Small intestine (tissue), 16 donors: ENCODE measurements around the gene DHCR7. TPM values are rescaled to one million over a fixed set of nuclear protein-coding genes. Genes with fewer than 3 reads are reported as not detected.

ENCODE experiments used
- DNase-seq, 2 donors: peaks; one replicate each; pipeline versions ENCODE4 v3.0.0 to v3.0.0-alpha.2; 2013
- FAIRE-seq: peaks from 2 replicates; lab custom pipeline; 2012; peaks lifted over from hg19 to GRCh38; lab: Jason Lieb, UNC
- H3K27ac ChIP-seq, 3 donors: one replicate each; pipeline ENCODE4 v1.5.1; 2013; ENCODE audit warnings: low read length in 2 of 3, mild to moderate bottlenecking in 2 of 3, control low read depth in 1 of 3, inconsistent platforms in 1 of 3, low read depth in 1 of 3, moderate library complexity in 1 of 3
- H3K27me3 ChIP-seq, 3 donors: one replicate each; pipeline ENCODE4 v1.6.1; 2013; ENCODE audit warnings: low read length in 3 of 3, inconsistent platforms in 1 of 3; ENCODE audit not compliant: control insufficient read depth in 3 of 3, insufficient read depth in 3 of 3
- H3K36me3 ChIP-seq, 3 donors: one replicate each; pipeline ENCODE4 v1.6.1; 2013; ENCODE audit warnings: low read length in 3 of 3, inconsistent platforms in 1 of 3, low read depth in 1 of 3, mild to moderate bottlenecking in 1 of 3, moderate library complexity in 1 of 3; ENCODE audit not compliant: control insufficient read depth in 3 of 3, insufficient read depth in 2 of 3
- H3K4me1 ChIP-seq, 3 donors: one replicate each; pipeline ENCODE4 v1.6.1; 2013; ENCODE audit warnings: low read length in 2 of 3, inconsistent platforms in 1 of 3, low read depth in 1 of 3, mild to moderate bottlenecking in 1 of 3, moderate library complexity in 1 of 3; ENCODE audit not compliant: control insufficient read depth in 3 of 3, insufficient read depth in 2 of 3
- H3K4me3 ChIP-seq, 3 donors: one replicate each; pipeline ENCODE4 v1.5.1; 2013; ENCODE audit warnings: low read length in 3 of 3, control low read depth in 1 of 3, inconsistent platforms in 1 of 3, low read depth in 1 of 3, mild to moderate bottlenecking in 1 of 3, moderate library complexity in 1 of 3
- H3K9me3 ChIP-seq, 2 donors: one replicate each; pipeline ENCODE4 v1.6.1; 2013; ENCODE audit warnings: low read depth in 1 of 2, low read length in 1 of 2; ENCODE audit not compliant: control insufficient read depth in 2 of 2, insufficient read depth in 1 of 2
- WGBS, 3 donors: extraction: QIAGEN DNeasy Blood & Tissue Kit; methylation state at CpG; one replicate each; pipeline ENCODE4 v1.1.7; 2013; 5-methylcytosine and 5-hydroxymethylcytosine counted together
- long read RNA-seq, 10 donors: transcript quantifications; one replicate each; lab custom pipeline, GENCODE V29; 2026
- polyA plus RNA-seq, 4 donors: library from polyadenylated mRNA; stranded (reverse) in 3 of 4; unstranded in 1 of 4; fragments of 200-250 nt in 3 of 4; fragments of 120-200 nt in 1 of 4; gene quantifications; one replicate each; pipeline versions ENCODE4 v1.2.1 to v1.2.3, GENCODE V29; 2013
- donor health status: healthy with polysubstance abuse.
- donor health status: control.
- donor health status: control.
- donor health status: Bipolar disorder and iron deficiency.
- donor health status: healthy.

Gene DHCR7, protein sequence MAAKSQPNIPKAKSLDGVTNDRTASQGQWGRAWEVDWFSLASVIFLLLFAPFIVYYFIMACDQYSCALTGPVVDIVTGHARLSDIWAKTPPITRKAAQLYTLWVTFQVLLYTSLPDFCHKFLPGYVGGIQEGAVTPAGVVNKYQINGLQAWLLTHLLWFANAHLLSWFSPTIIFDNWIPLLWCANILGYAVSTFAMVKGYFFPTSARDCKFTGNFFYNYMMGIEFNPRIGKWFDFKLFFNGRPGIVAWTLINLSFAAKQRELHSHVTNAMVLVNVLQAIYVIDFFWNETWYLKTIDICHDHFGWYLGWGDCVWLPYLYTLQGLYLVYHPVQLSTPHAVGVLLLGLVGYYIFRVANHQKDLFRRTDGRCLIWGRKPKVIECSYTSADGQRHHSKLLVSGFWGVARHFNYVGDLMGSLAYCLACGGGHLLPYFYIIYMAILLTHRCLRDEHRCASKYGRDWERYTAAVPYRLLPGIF
- 10 to 100 TPM; 11.6 to 50.5 (median 24.5) TPM for polyA plus RNA-seq
- long read RNA-seq, donor 1, transcript DHCR7-201 (9 exons, 2,666 nt), result major isoform, 9 of 17 reads
- long read RNA-seq, donor 1, partial matches to known transcripts, result 8 of 17 reads
- long read RNA-seq, donor 1, other reads (novel, unspliced or antisense), result 0 of 17 reads
- long read RNA-seq, donor 2, partial matches to known transcripts, result 0 of 4 reads
- long read RNA-seq, donor 2, other reads (novel, unspliced or antisense), result 0 of 4 reads
- long read RNA-seq, donor 3, transcript DHCR7-201 (9 exons, 2,666 nt), result major isoform, 6 of 8 reads
- long read RNA-seq, donor 3, partial matches to known transcripts, result 0 of 8 reads
- long read RNA-seq, donor 3, other reads (novel, unspliced or antisense), result 0 of 8 reads
- long read RNA-seq, donor 4, result 0 reads
- long read RNA-seq, donor 5, result 0 reads
- long read RNA-seq, donor 6, partial matches to known transcripts, result 0 of 4 reads
- long read RNA-seq, donor 6, other reads (novel, unspliced or antisense), result 0 of 4 reads
- long read RNA-seq, donor 7, result 0 reads
- long read RNA-seq, donor 8, result 0 reads
- long read RNA-seq, donor 9, partial matches to known transcripts, result 0 of 1 reads
- long read RNA-seq, donor 9, other reads (novel, unspliced or antisense), result 0 of 1 reads
- long read RNA-seq, donor 10, partial matches to known transcripts, result 0 of 4 reads
- long read RNA-seq, donor 10, other reads (novel, unspliced or antisense), result 0 of 4 reads

DNA sequence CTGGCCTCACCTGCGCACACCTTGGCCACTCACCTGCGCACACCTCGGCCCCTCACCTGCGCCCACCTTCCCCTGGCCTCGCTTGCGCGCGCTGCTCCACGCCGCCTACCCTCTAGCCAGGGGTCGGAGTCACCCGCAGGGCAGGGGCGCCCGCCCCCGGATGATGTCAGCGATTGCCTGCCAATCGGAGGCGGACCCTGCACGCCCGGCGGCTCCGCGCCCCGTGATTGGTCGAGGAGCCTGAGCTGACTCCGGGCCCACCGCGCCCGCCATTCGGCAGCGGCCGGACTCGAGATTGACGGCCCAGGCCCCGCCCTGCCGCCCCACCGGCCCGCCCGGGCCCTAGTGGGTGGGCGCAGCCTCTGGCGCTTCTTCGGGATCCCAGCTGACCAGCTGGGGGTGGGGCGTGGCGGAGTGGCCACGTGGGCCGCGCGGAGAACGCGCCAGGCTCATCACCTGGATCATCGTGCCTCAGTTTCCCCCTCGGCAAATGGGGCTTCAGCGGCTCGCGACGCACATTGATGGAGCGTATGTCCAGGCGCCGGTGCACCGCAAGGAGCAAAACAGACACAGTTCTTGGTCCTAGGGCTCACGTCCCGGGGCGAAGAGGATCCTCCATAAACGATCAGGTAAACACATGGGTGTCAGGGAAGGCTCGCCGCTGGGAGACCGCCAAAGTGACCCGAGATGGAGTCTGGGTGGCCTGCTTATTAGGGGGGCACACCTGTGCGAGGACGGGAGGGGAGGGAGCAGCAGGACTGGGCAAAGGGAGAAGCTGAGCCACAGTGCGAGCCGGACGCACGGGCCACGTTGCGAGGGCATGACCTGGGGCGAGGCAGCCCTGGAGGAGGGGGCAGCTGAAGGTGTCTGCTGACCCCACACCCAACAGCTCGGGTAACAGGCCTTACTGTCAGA lies at the start of gene DHCR7:
TSS of gene DHCR7 (minus strand) at position 137 of the 915 bp plus-strand sequence. CDS start 3,441 bp downstream, outside the sequence.
- 0 to 1% (median 0%) methylated on average over 61 to 78 of the region's 78 CpGs for WGBS, 3 donors
- H3K27ac ChIP-seq, result peak within 1 kb of the TSS; percentile 74 to 84 (median 80)
- H3K9me3 ChIP-seq, result peaks cover 0 to 2% of the 10 kb centered on the region in 2 donors
- no peak for FAIRE-seq
- H3K4me1 ChIP-seq, result peaks cover 0 to 29% (median 4%) of the 10 kb centered on the region in 3 donors
- peak within 1 kb of the TSS; percentile 64 to 85 (median 76) for H3K4me3 ChIP-seq
- H3K36me3 ChIP-seq, result peaks cover 3 to 17% (median 8%) of the 10 kb centered on the region in 3 donors
- peak; percentile 95 to 97 for DNase-seq
- H3K27me3 ChIP-seq, result no peaks in the 10 kb centered on the region

DNA sequence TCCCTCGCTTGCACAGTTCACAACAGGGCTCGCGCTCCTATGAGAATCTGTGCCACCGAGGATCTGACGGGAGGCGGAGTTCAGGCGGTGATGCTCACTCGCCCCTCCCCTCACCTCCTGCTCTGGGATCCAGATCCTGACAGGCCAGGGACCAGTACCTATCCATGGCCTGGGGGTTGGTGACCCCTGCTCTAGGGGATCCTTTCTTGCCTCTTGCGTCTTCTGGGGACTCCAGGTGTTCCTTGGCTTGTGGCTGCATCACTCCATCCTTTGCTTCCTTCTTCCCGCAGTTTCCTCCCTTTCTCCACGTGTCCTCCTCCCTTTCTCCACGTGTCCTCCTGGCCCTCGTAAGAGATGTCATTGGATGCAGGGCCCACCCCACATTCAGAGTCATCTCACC lies 48.2 kb upstream of the DHCR7 start:
- WGBS, 3 donors, result 97 to 98% (median 97%) methylated on average over 13 of the region's 13 CpGs
- H3K4me1 ChIP-seq, result no peaks in the 10 kb centered on the region
- no peaks in the 10 kb centered on the region for H3K9me3 ChIP-seq
- no peaks in the 10 kb centered on the region for H3K27me3 ChIP-seq
- no peak for FAIRE-seq
- H3K4me3 ChIP-seq, result no peak overlapping the region
- H3K36me3 ChIP-seq, result peaks cover 22 to 80% (median 38%) of the 10 kb centered on the region in 3 donors
- no peak for DNase-seq
- H3K27ac ChIP-seq, result no peak overlapping the region

- no peaks in the 10 kb centered on the region for H3K4me1 ChIP-seq
- no peak overlapping the region for H3K27ac ChIP-seq
- FAIRE-seq (no peak), DNase-seq (no peak)
- H3K27me3 ChIP-seq, result no peaks in the 10 kb centered on the region
- peaks cover 22 to 80% (median 43%) of the 10 kb centered on the region in 3 donors for H3K36me3 ChIP-seq
- no peaks in the 10 kb centered on the region for H3K9me3 ChIP-seq
- 95% methylated on average over 20 of the region's 20 CpGs for WGBS, 3 donors
- no peak overlapping the region for H3K4me3 ChIP-seq
Measured at GRCh38 chr11:71495286-71496230, 47.4 kb upstream of the DHCR7 start.

GRCh38 chr11:71491940-71492339 lies 43.7 kb upstream of the DHCR7 start:
- Histone ChIP-seq H3K9me3 (no peaks in the 10 kb centered on the region), H3K4me1 (peaks cover 0 to 7% (median 0%) of the 10 kb centered on the region in 3 donors), H3K36me3 (peaks cover 10 to 75% (median 43%) of the 10 kb centered on the region in 3 donors), H3K4me3 (no peak overlapping the region), H3K27ac (no peak overlapping the region), H3K27me3 (no peaks in the 10 kb centered on the region)
- 92 to 93% (median 92%) methylated on average over 9 of the region's 9 CpGs for WGBS, 3 donors
- no peak for FAIRE-seq
- DNase-seq, result no peak

GRCh38 chr11:71491531-71491930 lies 43.3 kb upstream of the DHCR7 start:
- Histone ChIP-seq H3K27me3 (no peaks in the 10 kb centered on the region), H3K36me3 (peaks cover 10 to 71% (median 42%) of the 10 kb centered on the region in 3 donors), H3K4me1 (peaks cover 0 to 7% (median 0%) of the 10 kb centered on the region in 3 donors), H3K4me3 (no peak overlapping the region), H3K9me3 (no peaks in the 10 kb centered on the region), H3K27ac (no peak overlapping the region)
- FAIRE-seq (no peak), DNase-seq (no peak)
- 93 to 98% (median 95%) methylated on average over 19 of the region's 19 CpGs for WGBS, 3 donors

- Histone ChIP-seq H3K4me3 (no peak overlapping the region), H3K36me3 (peaks cover 5 to 68% (median 39%) of the 10 kb centered on the region in 3 donors), H3K4me1 (peaks cover 0 to 7% (median 0%) of the 10 kb centered on the region in 3 donors), H3K27me3 (no peaks in the 10 kb centered on the region), H3K27ac (no peak overlapping the region), H3K9me3 (no peaks in the 10 kb centered on the region)
- FAIRE-seq, result no peak
- WGBS, 3 donors, result 96 to 98% (median 96%) methylated on average over 28 of the region's 28 CpGs
- no peak for DNase-seq
Measured at GRCh38 chr11:71490731-71491390, 42.7 kb upstream of the DHCR7 start.
